Right forelimb (tissue), 1 donor: ENCODE measurements around the gene USP24.

ENCODE experiments used
- DNase-seq: peaks from one replicate; pipeline ENCODE4 v3.0.0-alpha.2; 2018

Gene USP24

DNA sequence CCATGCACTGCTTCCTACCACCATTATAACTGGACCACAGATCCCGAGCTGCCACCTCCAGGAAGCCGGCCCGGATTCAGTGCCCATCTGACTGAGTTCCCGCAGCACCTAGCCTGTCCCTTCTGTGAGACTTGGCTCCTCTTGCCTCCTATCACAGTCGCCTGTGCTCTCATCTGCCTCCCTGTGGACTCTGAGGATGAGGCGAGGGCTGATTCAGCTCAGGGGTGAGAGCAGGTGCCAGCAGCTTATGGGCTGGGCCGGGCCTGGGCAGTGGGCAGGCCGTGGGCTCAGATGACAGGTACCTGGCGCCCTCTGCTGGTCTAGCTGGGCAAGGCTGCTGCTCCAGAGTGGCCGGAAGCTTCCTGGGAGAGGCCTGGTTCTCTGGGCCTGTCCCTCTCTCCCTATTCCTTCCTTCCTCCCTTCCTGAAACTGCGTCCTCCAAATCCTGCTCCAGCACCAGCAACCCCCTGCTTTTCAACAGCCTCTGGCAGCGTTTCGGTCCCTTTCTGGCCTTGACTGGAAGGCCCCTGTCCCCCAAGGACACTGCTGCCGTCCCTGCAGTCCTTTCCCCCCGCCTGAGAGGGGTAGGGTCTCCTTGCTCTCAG, 193.1 kb downstream of the USP24 start:
- DNase-seq: peak; percentile 86

DNA sequence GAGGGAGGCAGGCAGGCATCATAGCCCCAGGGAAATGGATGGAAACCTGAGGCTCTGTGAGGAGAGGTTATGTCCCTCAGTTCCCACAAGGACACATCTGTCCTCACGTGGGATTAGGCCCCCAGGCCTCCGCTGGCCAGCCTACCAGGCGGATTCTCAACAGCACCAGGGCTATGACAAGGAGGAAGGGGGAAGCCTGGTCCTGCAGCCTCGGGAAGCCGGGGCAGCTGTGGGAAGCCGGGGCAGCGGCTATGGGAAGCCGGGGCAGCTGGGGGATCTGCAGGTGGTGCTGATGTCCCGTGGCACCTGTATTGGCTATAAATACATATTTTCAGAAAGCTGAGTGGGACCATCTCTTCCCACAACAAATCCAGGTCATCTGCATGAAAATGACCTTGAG, 196.8 kb downstream of the USP24 start:
- no peak for DNase-seq
